H1 (cell line): Measurements from ENCODE around the gene DISC1. TPM values are rescaled to one million over a fixed set of nuclear protein-coding genes. Genes with fewer than 3 reads are reported as not detected.

ENCODE experiments used
- CTCF ChIA-PET: fragments of 300-600 bp; sonication (Branson Sonifier 250); formaldehyde crosslinking; loops from one replicate; lab custom pipeline; 2021; ENCODE audit not compliant: partially characterized antibody; lab: Charles Lee
- POLR2A ChIA-PET: fragments of 300-600 bp; sonication (Branson Sonifier 250); formaldehyde crosslinking; loops from one replicate; lab custom pipeline; 2021; ENCODE audit warnings: inconsistent platforms; ENCODE audit not compliant: partially characterized antibody; lab: Charles Lee
- DNase-seq, 2 experiments: peaks; one replicate each; pipeline versions ENCODE4 v3.0.0 to v3.0.0-alpha.2; 2010 to 2022; ENCODE audit warnings: low spot score in 2 of 2, low read depth in 1 of 2, mixed read lengths in 1 of 2
- FAIRE-seq: peaks from 2 replicates; lab custom pipeline; 2011; peaks lifted over from hg19 to GRCh38; lab: Jason Lieb, UNC
- H2AFZ ChIP-seq: 2 replicates; pipeline ENCODE4 v1.8.1; 2012; ENCODE audit warnings: low read length, inconsistent platforms
- H2AK5ac ChIP-seq: 2 replicates; pipeline ENCODE4 v1.6.1; 2013; ENCODE audit warnings: low read depth, low read length
- H2BK120ac ChIP-seq: replicated peaks from 2 replicates; pipeline ENCODE3; 2013; ENCODE audit warnings: low read depth, low read length, inconsistent platforms
- H2BK12ac ChIP-seq: 2 replicates; pipeline ENCODE4 v1.6.1; 2013; ENCODE audit warnings: low read depth, low read length
- H2BK15ac ChIP-seq: 2 replicates; pipeline ENCODE4 v1.6.1; 2013; ENCODE audit warnings: low read length
- H2BK20ac ChIP-seq: 2 replicates; pipeline ENCODE4 v1.6.1; 2013; ENCODE audit warnings: low read length
- H2BK5ac ChIP-seq: 2 replicates; pipeline ENCODE4 v1.6.1; 2013; ENCODE audit warnings: low read depth, low read length
- H3K14ac ChIP-seq: 2 replicates; pipeline ENCODE4 v1.6.1; 2013; ENCODE audit warnings: inconsistent platforms; ENCODE audit not compliant: insufficient read length
- H3K18ac ChIP-seq: 2 replicates; pipeline ENCODE4 v1.6.1; 2013; ENCODE audit warnings: low read length; ENCODE audit errors: extremely low read depth
- H3K23ac ChIP-seq: 2 replicates; pipeline ENCODE4 v1.6.1; 2013; ENCODE audit warnings: inconsistent platforms; ENCODE audit not compliant: insufficient read length
- H3K23me2 ChIP-seq: 2 replicates; pipeline ENCODE4 v1.6.1; 2013; ENCODE audit warnings: low read depth, low read length
- H3K27ac ChIP-seq: 2 replicates; pipeline ENCODE4 v1.6.1; 2011; ENCODE audit warnings: low read depth, low read length, inconsistent platforms
- H3K27me3 ChIP-seq, 4 experiments: replicated peaks in 1 of 4; 1 replicate in 1 of 4; 2 replicates in 3 of 4; pipeline versions ENCODE4 v1.6.1 to v1.8.1; 2011 to 2013; ENCODE audit warnings: low read length in 3 of 4, mild to moderate bottlenecking in 3 of 4, inconsistent platforms in 2 of 4, mixed read lengths in 2 of 4, moderate library complexity in 1 of 4; ENCODE audit not compliant: control insufficient read depth in 3 of 4, insufficient read depth in 3 of 4; ENCODE audit errors: extremely low read depth in 1 of 4
- H3K36me3 ChIP-seq, 4 experiments: 2 replicates each; pipeline versions ENCODE4 v1.6.1 to v1.8.1; 2011 to 2013; ENCODE audit warnings: mild to moderate bottlenecking in 4 of 4, low read length in 3 of 4, moderate library complexity in 2 of 4, control low read depth in 1 of 4, inconsistent platforms in 1 of 4; ENCODE audit not compliant: insufficient read depth in 4 of 4, control insufficient read depth in 2 of 4
- H3K4ac ChIP-seq: replicated peaks from 2 replicates; pipeline ENCODE3; 2013; ENCODE audit warnings: low read length, low read depth, mixed read lengths, inconsistent platforms; ENCODE audit not compliant: insufficient read length
- H3K4me1 ChIP-seq, 4 experiments: replicated peaks in 1 of 4; 1 replicate in 1 of 4; 2 replicates in 3 of 4; pipeline versions ENCODE4 v1.6.1 to v1.8.1; 2011 to 2013; ENCODE audit warnings: low read length in 3 of 4, inconsistent platforms in 2 of 4, mixed read lengths in 1 of 4; ENCODE audit not compliant: insufficient read depth in 4 of 4, control insufficient read depth in 3 of 4
- H3K4me2 ChIP-seq, 2 experiments: 2 replicates each; pipeline versions ENCODE4 v1.6.1 to v1.8.1; 2011 to 2013; ENCODE audit warnings: low read depth in 2 of 2, low read length in 2 of 2, control low read depth in 1 of 2, inconsistent platforms in 1 of 2, mild to moderate bottlenecking in 1 of 2; ENCODE audit not compliant: insufficient read depth in 1 of 2
- H3K4me3 ChIP-seq, 4 experiments: fragments of 200-600, 300-600 bp in 1 of 4; sonication (generic), shearing (Covaris generic), sonication (Bioruptor Twin) in 1 of 4; 2 replicates each; pipeline versions ENCODE4 v1.5.1 to v1.8.1; 2011 to 2016; ENCODE audit warnings: low read length in 4 of 4, low read depth in 3 of 4, control low read depth in 2 of 4, inconsistent platforms in 2 of 4, mild to moderate bottlenecking in 2 of 4, mixed read lengths in 1 of 4, moderate library complexity in 1 of 4; ENCODE audit not compliant: insufficient read depth in 2 of 4; ENCODE audit errors: extremely low read depth in 1 of 4
- H3K56ac ChIP-seq: replicated peaks from 2 replicates; pipeline ENCODE3; 2013; ENCODE audit warnings: low read depth, mild to moderate bottlenecking, mixed read lengths, low read length, inconsistent platforms; ENCODE audit not compliant: insufficient read length
- H3K79me1 ChIP-seq: 2 replicates; pipeline ENCODE4 v1.6.1; 2013; ENCODE audit warnings: low read depth, low read length, control low read depth
- H3K79me2 ChIP-seq, 2 experiments: 2 replicates each; pipeline versions ENCODE4 v1.6.1 to v1.8.1; 2012 to 2013; ENCODE audit warnings: low read length in 2 of 2, mild to moderate bottlenecking in 2 of 2, inconsistent platforms in 1 of 2; ENCODE audit not compliant: insufficient read depth in 2 of 2, control insufficient read depth in 1 of 2
- H3K9ac ChIP-seq, 4 experiments: replicated peaks in 1 of 4; 1 replicate in 1 of 4; 2 replicates in 3 of 4; pipeline versions ENCODE4 v1.6.1 to v1.8.1; 2011 to 2013; ENCODE audit warnings: low read depth in 3 of 4, low read length in 3 of 4, control low read depth in 2 of 4, mild to moderate bottlenecking in 2 of 4, moderate library complexity in 2 of 4, inconsistent platforms in 1 of 4; ENCODE audit errors: extremely low read depth in 1 of 4
- H3K9me3 ChIP-seq, 2 experiments: 2 replicates each; pipeline versions ENCODE4 v1.6.1 to v1.8.1; 2012 to 2013; ENCODE audit warnings: mild to moderate bottlenecking in 2 of 2, moderate library complexity in 2 of 2, control low read depth in 1 of 2, inconsistent platforms in 1 of 2, low read depth in 1 of 2, low read length in 1 of 2, mixed read lengths in 1 of 2; ENCODE audit not compliant: insufficient read depth in 2 of 2
- H4K20me1 ChIP-seq, 2 experiments: replicated peaks in 1 of 2; 2 replicates each; pipeline versions ENCODE3 to v1.8.1; 2011 to 2013; ENCODE audit warnings: inconsistent platforms in 2 of 2, low read length in 2 of 2, mild to moderate bottlenecking in 1 of 2; ENCODE audit not compliant: insufficient read depth in 2 of 2, control insufficient read depth in 1 of 2
- H4K5ac ChIP-seq: 2 replicates; pipeline ENCODE4 v1.6.1; 2013; ENCODE audit warnings: low read length, low read depth, mixed read lengths, inconsistent platforms; ENCODE audit not compliant: insufficient read length
- H4K8ac ChIP-seq: 2 replicates; pipeline ENCODE4 v1.8.0; 2013; ENCODE audit warnings: mild to moderate bottlenecking, moderate library complexity, low read length, inconsistent platforms; ENCODE audit not compliant: insufficient read depth; ENCODE audit errors: extremely low read depth
- H4K91ac ChIP-seq: replicated peaks from 2 replicates; pipeline ENCODE3; 2013; ENCODE audit warnings: low read length, mixed read lengths, inconsistent platforms; ENCODE audit not compliant: insufficient read length
- CBX8 ChIP-seq: fragments of 300-800, 300-1000 bp; sonication (generic); IDR thresholded peaks from 2 replicates; pipeline ENCODE4 v1.7.1; 2016; ENCODE audit warnings: low read depth, low read length, borderline replicate concordance
- FOSL1 ChIP-seq: IDR thresholded peaks from 2 replicates; pipeline ENCODE4 v1.6.1; 2011; ENCODE audit warnings: mild to moderate bottlenecking, low read depth, low read length, moderate library complexity; ENCODE audit not compliant: insufficient read depth
- GTF2F1 ChIP-seq: IDR thresholded peaks from 2 replicates; pipeline ENCODE4 v1.6.1; 2012; ENCODE audit warnings: low read depth, low read length, improper control_type of control experiment, borderline replicate concordance
- HDAC2 ChIP-seq, 2 experiments: fragments of 300-600 bp in 1 of 2; sonication (generic) in 1 of 2; IDR thresholded peaks; 2 replicates each; pipeline ENCODE4 v1.6.1; 2011 to 2012; ENCODE audit warnings: low read depth in 2 of 2, low read length in 2 of 2, mild to moderate bottlenecking in 2 of 2, moderate library complexity in 2 of 2, borderline replicate concordance in 1 of 2, inconsistent platforms in 1 of 2
- JUND ChIP-seq: IDR thresholded peaks from 2 replicates; pipeline ENCODE4 v1.6.1; 2011; ENCODE audit warnings: mild to moderate bottlenecking, improper control_type of control experiment, low read length
- KDM4A ChIP-seq: IDR thresholded peaks from one replicate; pipeline ENCODE4 v1.7.1; 2012; ENCODE audit warnings: low read depth, mild to moderate bottlenecking, moderate library complexity, low read length, inconsistent platforms; ENCODE audit not compliant: severe bottlenecking
- PHF8 ChIP-seq: fragments of 200-600 bp; sonication (generic); conservative IDR thresholded peaks from 2 replicates; pipeline ENCODE4 v1.7.1; 2012; ENCODE audit warnings: low read depth, mild to moderate bottlenecking, inconsistent platforms, low read length, moderate library complexity
- RBBP5 ChIP-seq: IDR thresholded peaks from 2 replicates; pipeline ENCODE4 v1.7.1; 2012; ENCODE audit warnings: low read depth, mild to moderate bottlenecking, inconsistent platforms, low read length, moderate library complexity, borderline replicate concordance
- RNF2 ChIP-seq: fragments of 200-900, 300-1000 bp; sonication (generic); IDR thresholded peaks from 2 replicates; pipeline ENCODE4 v1.7.1; 2016; ENCODE audit warnings: borderline replicate concordance, low read depth, mild to moderate bottlenecking, antibody characterized with exemption, low read length; ENCODE audit not compliant: poor library complexity, severe bottlenecking; ENCODE audit errors: missing control alignments
- SIN3A ChIP-seq, 2 experiments: IDR thresholded peaks in 1 of 2; conservative IDR thresholded peaks in 1 of 2; 2 replicates each; pipeline ENCODE4 v1.6.1; 2011 to 2012; ENCODE audit warnings: low read length in 2 of 2, improper control_type of control experiment in 1 of 2, low read depth in 1 of 2, mild to moderate bottlenecking in 1 of 2
- SIX5 ChIP-seq: IDR thresholded peaks from 2 replicates; pipeline ENCODE4 v1.6.1; 2011; ENCODE audit warnings: mild to moderate bottlenecking, low read depth, low read length
- WGBS, 2 experiments: shearing (Covaris generic) in 1 of 2; methylation state at CpG; one replicate each; pipeline versions ENCODE4 v1.1.6 to v1.1.7; 2013 to 2015; ENCODE audit warnings: low lambda C conversion rate in 2 of 2, mixed read lengths in 2 of 2, inconsistent platforms in 1 of 2, low coverage in 1 of 2, missing lambda C conversion rate in 1 of 2; ENCODE audit not compliant: insufficient replicate concordance in 2 of 2, insufficient coverage in 1 of 2, insufficient read length in 1 of 2; ENCODE audit errors: extremely low coverage in 1 of 2, missing lambda C conversion rate in 1 of 2; 5-methylcytosine and 5-hydroxymethylcytosine counted together
- polyA plus RNA-seq, 7 experiments: library from polyadenylated mRNA; depleted of rRNA in 3 of 7; stranded (reverse) in 5 of 7; unstranded in 2 of 7; fragments of >200 nt in 5 of 7; fragments of 200-250 nt in 2 of 7; gene quantifications; 1 replicate in 5 of 7; 2 replicates in 1 of 7; 4 replicates in 1 of 7; pipeline versions ENCODE4 v1.2.1 to v1.2.3, GENCODE V29; 2011 to 2013; ENCODE audit warnings: missing spikeins in 2 of 7, mixed read lengths in 2 of 7
- total RNA-seq: library from RNA; stranded (reverse); fragmentation: NEBNext Ultra II Directional; extraction: Animal tissue kit (Norgen Biotek cat#: 25700); gene quantifications from 2 replicates; pipeline ENCODE4 v1.2.1, GENCODE V29; 2021

DISC1 gene
- total and polyA plus RNA-seq, 2 of the 8 experiments (the other 6 are each of a cell fraction or from before 2014, with no cell fraction given), result 1.1 to 3.5 TPM

DNA sequence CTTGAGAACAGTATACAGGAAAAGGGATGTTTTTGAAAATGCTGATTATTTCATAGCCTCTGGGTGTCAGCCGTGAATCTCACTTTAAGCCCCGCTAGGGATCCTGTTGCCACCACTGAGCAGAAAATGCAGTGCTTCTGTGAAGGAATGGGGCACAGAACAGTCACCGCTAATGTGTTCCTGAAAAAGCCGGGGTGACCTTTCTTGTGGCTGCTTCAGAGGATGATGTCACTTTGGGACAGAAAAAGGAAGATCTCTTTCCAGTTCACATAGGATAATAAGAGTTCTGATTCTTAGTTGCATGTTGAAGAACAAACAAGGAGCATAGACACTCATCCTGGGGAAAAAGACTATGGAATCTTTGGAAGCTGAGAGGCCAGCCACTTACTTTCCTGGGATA lies 349.6 kb downstream of the DISC1 start:
- no peak for FAIRE-seq
- CTCF ChIA-PET, result interaction anchor here (1.0 kb wide), 1 partner anchor 44 kb away, joined by 4 read pairs; no protein-coding TSS in a partner anchor
- H2BK20ac ChIP-seq, result no peak overlapping the region
- no peak overlapping the region for H3K56ac ChIP-seq
- H3K14ac ChIP-seq, result no peak overlapping the region
- H4K20me1 ChIP-seq, result no peaks in the 10 kb centered on the region
- no peaks in the 10 kb centered on the region for H3K79me1 ChIP-seq
- DNase-seq, result no peak
- no peaks in the 10 kb centered on the region for H3K36me3 ChIP-seq
- no peaks in the 10 kb centered on the region for H3K4me1 ChIP-seq
- no peak overlapping the region for H3K18ac ChIP-seq
- no peak overlapping the region for H3K4ac ChIP-seq
- no peak overlapping the region for H2BK15ac ChIP-seq
- no peak overlapping the region for H4K91ac ChIP-seq
- H3K4me3 ChIP-seq, result no peak overlapping the region
- H2AK5ac ChIP-seq, result no peak overlapping the region
- no peak overlapping the region for H4K8ac ChIP-seq
- no peak overlapping the region for H4K5ac ChIP-seq
- POLR2A ChIA-PET, result no interaction called here
- no peak overlapping the region for H2AFZ ChIP-seq
- H3K4me2 ChIP-seq, result no peak overlapping the region
- H3K9me3 ChIP-seq, result peaks cover 4 to 6% of the 10 kb centered on the region in 2 experiments; a peak in 2 of 4 replicates
- no peaks in the 10 kb centered on the region for H3K23me2 ChIP-seq
- no peak overlapping the region for H2BK5ac ChIP-seq
- H2BK12ac ChIP-seq, result no peak overlapping the region
- 90% methylated on average over 4 of the region's 4 CpGs; no CpG with 5 or more reads in 1 of the 2 experiments for WGBS, 2 experiments
- no peaks in the 10 kb centered on the region; a peak in 1 of 7 replicates for H3K27me3 ChIP-seq
- H3K27ac ChIP-seq, result no peak overlapping the region
- H3K79me2 ChIP-seq, result no peaks in the 10 kb centered on the region
- H2BK120ac ChIP-seq, result no peak overlapping the region
- no peak overlapping the region for H3K23ac ChIP-seq
- no peak overlapping the region for H3K9ac ChIP-seq
- TF ChIP-seq KDM4A (no peak), HDAC2 (IDR thresholded peaks at IDR 0.05; ENCODE audit: borderline replicate concordance in 1 of 2, low read depth in 2 of 2, low read length in 2 of 2) (no peak), SIX5 (no peak), CBX8 (no peak), GTF2F1 (no peak), RBBP5 (no peak), JUND (no peak), FOSL1 (no peak), SIN3A (conservative IDR thresholded peaks at IDR 0.05 in 1 of 2, IDR thresholded peaks at IDR 0.05 in 1 of 2; ENCODE audit: low read depth in 1 of 2, low read length in 2 of 2) (no peak), RNF2 (no peak), PHF8 (no peak)
